Measurements from ENCODE around the gene PFN3. TPM values are rescaled to one million over a fixed set of nuclear protein-coding genes. Genes with fewer than 3 reads are reported as not detected.
A peak's percentile ranks its signal among the peaks of the same experiment; 100 is the strongest.
"Not testable (repeated sequence)": the region's sequence is repeated elsewhere in the genome, so short reads cannot be mapped to it uniquely, and the experiment has no call there.

The PFN3 gene
- total RNA-seq, 4 donors from 2014 or later, result not detected

- no peak for TF ChIP-seq CTCF (IDR thresholded peaks at IDR 0.05)
- ATAC-seq (ENCODE audit: low FRiP score), result no peak
- no peak for DNase-seq (ENCODE audit: low spot score)
Observed at GRCh38 chr5:177427211-177427822, 26.9 kb upstream of the PFN3 start.

- ATAC-seq (ENCODE audit: low FRiP score) (peak; percentile 91), DNase-seq (ENCODE audit: low spot score) (no peak)
Observed at GRCh38 chr5:177426566-177427210, 26.2 kb upstream of the PFN3 start, which contains the start of gene GRK6. GRK6 (plus strand) TSS chr5:177426676; CDS start chr5:177426846, 170 bp downstream.

GRCh38 chr5:177425801-177426565 is 25.5 kb upstream of the PFN3 start:
- TF ChIP-seq CTCF (IDR thresholded peaks at IDR 0.05), result no peak
- DNase-seq (ENCODE audit: low spot score), result peak; percentile 99
- ATAC-seq (ENCODE audit: low FRiP score), result peak; percentile 97

More at GRCh38 chr5:177426566-177427210, 26.2 kb upstream of the PFN3 start, which contains the start of gene GRK6:
- no peak for TF ChIP-seq CTCF (IDR thresholded peaks at IDR 0.05)

GRCh38 chr5:177425196-177425800 is 24.8 kb upstream of the PFN3 start:
- DNase-seq (ENCODE audit: low spot score), result no peak
- TF ChIP-seq CTCF (IDR thresholded peaks at IDR 0.05), result no peak
- ATAC-seq (ENCODE audit: low FRiP score), result no peak

GRCh38 chr5:177423671-177424070 is 23.2 kb upstream of the PFN3 start:
- no peak for ATAC-seq (ENCODE audit: low FRiP score)
- TF ChIP-seq CTCF (IDR thresholded peaks at IDR 0.05), result no peak

GRCh38 chr5:177421062-177421798 is 20.8 kb upstream of the PFN3 start:
- no peak for TF ChIP-seq CTCF (IDR thresholded peaks at IDR 0.05)
- ATAC-seq (ENCODE audit: low FRiP score) (no peak), DNase-seq (ENCODE audit: low spot score) (no peak)

More at GRCh38 chr5:177423671-177424070, 23.2 kb upstream of the PFN3 start:
- DNase-seq (ENCODE audit: low spot score), result no peak

- not testable (repeated sequence) for DNase-seq (ENCODE audit: low spot score); ATAC-seq (ENCODE audit: low FRiP score)
Observed at GRCh38 chr5:177420472-177420871, 20.0 kb upstream of the PFN3 start.
